ENCODE measurements around the gene VASP.

VASP gene

GRCh38 chr19:45473682-45474605 lies 33.3 kb upstream of the VASP start:
- DNase-seq (ENCODE audit: low spot score): no peak

GRCh38 chr19:45474606-45475521 lies 32.4 kb upstream of the VASP start:
- no peak for DNase-seq (ENCODE audit: low spot score)

- DNase-seq (ENCODE audit: low spot score): no peak
Measured at GRCh38 chr19:45475537-45476291, 31.6 kb upstream of the VASP start.

- DNase-seq (ENCODE audit: low spot score): no peak
Measured at GRCh38 chr19:45476304-45476703, 31.0 kb upstream of the VASP start.

GRCh38 chr19:45477186-45477585 lies 30.1 kb upstream of the VASP start:
- no peak for DNase-seq (ENCODE audit: low spot score)

- DNase-seq (ENCODE audit: low spot score): no peak
Measured at GRCh38 chr19:45477713-45478453, 29.4 kb upstream of the VASP start.

- peak; percentile 64 for DNase-seq (ENCODE audit: low spot score)
Measured at GRCh38 chr19:45478454-45479238, 28.6 kb upstream of the VASP start.

GRCh38 chr19:45483033-45483432 lies 24.2 kb upstream of the VASP start:
- DNase-seq (ENCODE audit: low spot score): no peak

GRCh38 chr19:45484273-45484945 lies 22.9 kb upstream of the VASP start:
- DNase-seq (ENCODE audit: low spot score): no peak

GRCh38 chr19:45485305-45486077 lies 21.8 kb upstream of the VASP start:
- DNase-seq (ENCODE audit: low spot score): peak; percentile 89

- DNase-seq (ENCODE audit: low spot score): no peak
Measured at GRCh38 chr19:45488708-45489107, 18.6 kb upstream of the VASP start.

GRCh38 chr19:45489216-45489855 lies 17.9 kb upstream of the VASP start:
- no peak for DNase-seq (ENCODE audit: low spot score)

- DNase-seq (ENCODE audit: low spot score): no peak
Measured at GRCh38 chr19:45492137-45492626, 15.1 kb upstream of the VASP start.

GRCh38 chr19:45492627-45493470 lies 14.4 kb upstream of the VASP start:
- peak; percentile 84 for DNase-seq (ENCODE audit: low spot score)

- no peak for DNase-seq (ENCODE audit: low spot score)
Measured at GRCh38 chr19:45494261-45494916, 12.9 kb upstream of the VASP start.

- DNase-seq (ENCODE audit: low spot score): no peak
Measured at GRCh38 chr19:45495178-45495577, 12.1 kb upstream of the VASP start.

GRCh38 chr19:45496349-45496953 lies 10.8 kb upstream of the VASP start:
- DNase-seq (ENCODE audit: low spot score): peak; percentile 67

All from iPS-NIHi11 (cell line).